ENCODE data around the gene CAB39.
"Not testable (repeated sequence)": the region's sequence is repeated elsewhere in the genome, so short reads cannot be mapped to it uniquely, and the experiment has no call there.

The CAB39 gene

GRCh38 chr2:230684270-230685168 is 28.1 kb upstream of the CAB39 start:
- DNase-seq: no peak

GRCh38 chr2:230685178-230685577 is 27.5 kb upstream of the CAB39 start:
- no peak for DNase-seq

- DNase-seq: no peak
Measured at GRCh38 chr2:230687498-230687897, 25.1 kb upstream of the CAB39 start.

GRCh38 chr2:230688490-230688889 is 24.2 kb upstream of the CAB39 start:
- DNase-seq: no peak

GRCh38 chr2:230690439-230690838 is 22.2 kb upstream of the CAB39 start:
- DNase-seq: no peak

- DNase-seq: no peak
Measured at GRCh38 chr2:230691005-230691647, 21.5 kb upstream of the CAB39 start.

GRCh38 chr2:230692760-230693159 is 19.9 kb upstream of the CAB39 start:
- DNase-seq: no peak

- no peak for DNase-seq
Measured at GRCh38 chr2:230693411-230693810, 19.2 kb upstream of the CAB39 start.

- DNase-seq: no peak
Measured at GRCh38 chr2:230694241-230694640, 18.4 kb upstream of the CAB39 start.

GRCh38 chr2:230695551-230695950 is 17.1 kb upstream of the CAB39 start:
- DNase-seq: no peak

GRCh38 chr2:230696670-230697069 is 16.0 kb upstream of the CAB39 start:
- no peak for DNase-seq

GRCh38 chr2:230697676-230698075 is 15.0 kb upstream of the CAB39 start:
- DNase-seq: no peak

GRCh38 chr2:230698753-230699152 is 13.9 kb upstream of the CAB39 start:
- DNase-seq: not testable (repeated sequence)

- DNase-seq: no peak
Measured at GRCh38 chr2:230700447-230700846, 12.2 kb upstream of the CAB39 start.

GRCh38 chr2:230701308-230701707 is 11.3 kb upstream of the CAB39 start:
- no peak for DNase-seq

GRCh38 chr2:230702457-230702856 is 10.2 kb upstream of the CAB39 start:
- not testable (repeated sequence) for DNase-seq

- DNase-seq: no peak
Measured at GRCh38 chr2:230703514-230703913, 9.1 kb upstream of the CAB39 start.

GRCh38 chr2:230706053-230706521 is 6.6 kb upstream of the CAB39 start:
- DNase-seq: no peak

- DNase-seq: no peak
Measured at GRCh38 chr2:230706966-230707365, 5.7 kb upstream of the CAB39 start.

GRCh38 chr2:230708204-230708603 is 4.4 kb upstream of the CAB39 start:
- no peak for DNase-seq

GRCh38 chr2:230711224-230711623 is 1.4 kb upstream of the CAB39 start:
- DNase-seq: no peak

GRCh38 chr2:230713331-230714135 is 891 bp downstream of the CAB39 start:
- DNase-seq: no peak

GRCh38 chr2:230714136-230714480 is 1.5 kb downstream of the CAB39 start:
- peak; percentile 71 for DNase-seq
